GM12864 (cell line): ENCODE data around the gene MTCH2.
"Not testable (repeated sequence)": the region's sequence is repeated elsewhere in the genome, so short reads cannot be mapped to it uniquely, and the experiment has no call there.

Source experiments
- DNase-seq: peaks from one replicate; pipeline ENCODE4 v3.0.0-alpha.2; 2011; ENCODE audit warnings: low read depth
- H3K4me3 ChIP-seq: 2 replicates; pipeline ENCODE4 v1.5.1; 2011; ENCODE audit warnings: mild to moderate bottlenecking, low read depth, low read length, control low read depth
- TF ChIP-seq, protein P1 (sequence below): IDR thresholded peaks from 2 replicates; pipeline ENCODE4 v1.5.1; 2011; ENCODE audit warnings: low read depth, mild to moderate bottlenecking, moderate library complexity, low read length, control low read depth, inconsistent platforms; ENCODE audit errors: missing control alignments

The MTCH2 gene

GRCh38 chr11:47659276-47659675 is 16.9 kb upstream of the MTCH2 start:
- TF ChIP-seq, protein P1, sequence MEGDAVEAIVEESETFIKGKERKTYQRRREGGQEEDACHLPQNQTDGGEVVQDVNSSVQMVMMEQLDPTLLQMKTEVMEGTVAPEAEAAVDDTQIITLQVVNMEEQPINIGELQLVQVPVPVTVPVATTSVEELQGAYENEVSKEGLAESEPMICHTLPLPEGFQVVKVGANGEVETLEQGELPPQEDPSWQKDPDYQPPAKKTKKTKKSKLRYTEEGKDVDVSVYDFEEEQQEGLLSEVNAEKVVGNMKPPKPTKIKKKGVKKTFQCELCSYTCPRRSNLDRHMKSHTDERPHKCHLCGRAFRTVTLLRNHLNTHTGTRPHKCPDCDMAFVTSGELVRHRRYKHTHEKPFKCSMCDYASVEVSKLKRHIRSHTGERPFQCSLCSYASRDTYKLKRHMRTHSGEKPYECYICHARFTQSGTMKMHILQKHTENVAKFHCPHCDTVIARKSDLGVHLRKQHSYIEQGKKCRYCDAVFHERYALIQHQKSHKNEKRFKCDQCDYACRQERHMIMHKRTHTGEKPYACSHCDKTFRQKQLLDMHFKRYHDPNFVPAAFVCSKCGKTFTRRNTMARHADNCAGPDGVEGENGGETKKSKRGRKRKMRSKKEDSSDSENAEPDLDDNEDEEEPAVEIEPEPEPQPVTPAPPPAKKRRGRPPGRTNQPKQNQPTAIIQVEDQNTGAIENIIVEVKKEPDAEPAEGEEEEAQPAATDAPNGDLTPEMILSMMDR: no peak
- no peak for DNase-seq
- H3K4me3 ChIP-seq: no peak overlapping the region

- H3K4me3 ChIP-seq: no peak overlapping the region
- TF ChIP-seq, protein P1: no peak
- no peak for DNase-seq
These were observed 14.0 kb upstream of the MTCH2 start for GRCh38 chr11:47656260-47656885.

DNA sequence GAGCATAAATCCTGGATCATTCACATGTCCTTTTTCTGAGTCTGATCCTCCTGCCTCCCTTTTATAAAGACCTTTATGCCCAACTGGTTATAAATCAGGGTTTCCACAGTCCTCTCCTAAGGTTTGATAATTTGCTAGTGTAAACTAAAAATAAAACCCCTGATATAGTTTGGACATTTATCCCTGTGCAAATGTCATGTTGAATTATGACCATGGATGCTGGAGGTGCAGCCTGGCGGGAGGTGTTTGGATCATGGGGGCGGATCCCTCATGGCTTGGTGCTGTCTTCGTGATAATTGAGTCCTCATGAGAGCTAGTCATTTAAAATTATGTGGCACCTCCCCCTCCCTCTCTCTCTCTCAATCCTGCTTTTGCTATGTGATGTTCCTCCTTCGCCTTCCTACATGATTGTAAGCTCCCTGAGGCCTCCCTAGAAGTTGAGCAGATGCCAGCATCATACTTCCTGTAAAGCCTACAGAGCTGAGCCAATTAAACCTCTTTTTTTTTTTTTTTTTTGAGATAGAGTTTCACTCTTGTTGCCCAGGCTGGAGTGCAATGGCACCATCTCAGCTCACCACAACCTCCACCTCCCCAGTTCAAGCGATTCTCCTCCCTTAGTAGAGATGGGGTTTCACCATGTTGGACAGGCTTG is 9.6 kb upstream of the MTCH2 start:
- TF ChIP-seq, protein P1: no peak
- no peak overlapping the region for H3K4me3 ChIP-seq
- DNase-seq: no peak

DNA sequence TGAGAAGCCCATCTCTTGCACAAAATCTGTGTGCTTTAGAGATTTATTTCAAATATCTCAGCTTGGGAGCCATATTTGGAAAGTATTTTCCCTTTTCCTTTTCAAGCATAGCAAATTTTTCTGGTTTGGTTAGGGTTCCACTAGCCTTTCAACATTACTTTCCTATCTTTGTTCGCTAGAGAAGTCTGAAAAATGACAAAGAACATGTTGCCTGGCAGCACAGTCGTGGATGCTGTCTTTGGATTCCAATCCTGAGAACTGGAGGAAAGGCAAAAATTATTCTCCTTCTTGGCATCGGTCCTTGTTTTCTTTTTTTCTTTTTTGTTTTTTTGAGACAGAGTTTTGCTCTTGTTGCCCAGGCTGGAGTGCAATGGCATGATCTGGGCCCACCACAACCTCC is 6.9 kb upstream of the MTCH2 start:
- no peak overlapping the region for H3K4me3 ChIP-seq
- TF ChIP-seq, protein P1: no peak
- DNase-seq: no peak

DNA sequence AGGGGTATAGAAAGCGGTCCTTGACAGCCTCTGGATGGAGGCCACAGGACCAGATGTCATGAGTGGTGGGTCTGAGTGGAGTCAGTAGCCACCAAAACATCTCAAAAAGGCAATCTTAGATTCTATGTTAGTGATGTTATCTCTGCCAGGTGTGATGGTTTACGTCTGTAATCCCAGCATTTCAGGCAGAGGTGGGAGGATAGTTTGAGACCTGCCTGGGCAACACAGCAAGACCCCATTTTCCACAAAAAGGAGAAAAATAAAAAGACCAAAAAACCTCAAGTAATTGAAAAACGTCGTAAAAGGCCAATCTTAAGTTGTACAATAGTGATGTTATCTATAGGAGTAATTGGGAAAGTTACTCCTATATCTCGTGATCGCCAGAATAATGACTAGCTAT is 3.7 kb upstream of the MTCH2 start:
- H3K4me3 ChIP-seq: no peak overlapping the region
- TF ChIP-seq, protein P1: no peak
- no peak for DNase-seq

DNA sequence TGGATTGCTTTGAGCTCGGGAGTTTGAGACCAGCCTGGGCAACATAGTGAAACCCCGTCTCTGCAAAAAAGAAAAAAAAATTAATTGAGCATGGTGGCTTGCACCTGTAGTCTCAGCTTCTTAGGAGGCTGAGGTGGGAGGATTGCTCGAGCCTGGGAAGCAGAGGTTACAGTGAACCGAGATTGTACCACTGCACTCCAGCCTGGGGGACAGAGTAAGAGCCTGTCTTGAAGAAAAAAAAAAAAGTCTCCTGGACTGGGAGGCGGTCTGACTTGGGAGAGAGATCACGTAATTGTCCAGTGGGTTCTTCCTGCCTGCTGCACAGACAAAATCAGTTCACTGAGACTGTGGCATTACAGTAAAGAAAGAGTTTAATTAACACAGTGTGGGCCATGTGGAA is 3.1 kb upstream of the MTCH2 start:
- no peak for DNase-seq
- TF ChIP-seq, protein P1: no peak
- H3K4me3 ChIP-seq: no peak overlapping the region

- DNase-seq: no peak
These were observed 710 bp downstream of the MTCH2 start for GRCh38 chr11:47641600-47642098.

GRCh38 chr11:47640506-47640905 is 1.9 kb downstream of the MTCH2 start:
- not testable (repeated sequence) for H3K4me3 ChIP-seq, DNase-seq

More at GRCh38 chr11:47641600-47642098, 710 bp downstream of the MTCH2 start:
- TF ChIP-seq, protein P1: no peak
- H3K4me3 ChIP-seq: peak overlapping the region; percentile 78

GRCh38 chr11:47636331-47636730 is 6.0 kb downstream of the MTCH2 start:
- not testable (repeated sequence) for DNase-seq, H3K4me3 ChIP-seq
